GM18873 (cell line): ENCODE measurements around the gene ADAMTSL2.

Experiments used
- ATAC-seq: cut with Tn5 transposase; IDR thresholded peaks from one replicate; pipeline ENCODE4 v1.9.1; 2021; ENCODE audit warnings: mild to moderate bottlenecking, moderate library complexity, moderate number of reproducible peaks; ENCODE audit not compliant: unreplicated experiment, low FRiP score

The ADAMTSL2 gene

GRCh38 chr9:133499132-133499891, 35.2 kb upstream of the ADAMTSL2 start:
- no peak for ATAC-seq

GRCh38 chr9:133499892-133500270, 34.6 kb upstream of the ADAMTSL2 start:
- no peak for ATAC-seq

- ATAC-seq, result no peak
Observed at GRCh38 chr9:133502112-133502511, 32.4 kb upstream of the ADAMTSL2 start.

- no peak for ATAC-seq
Observed at GRCh38 chr9:133505186-133505830, 29.2 kb upstream of the ADAMTSL2 start.

- no peak for ATAC-seq
Observed at GRCh38 chr9:133505901-133506652, 28.4 kb upstream of the ADAMTSL2 start.

- no peak for ATAC-seq
Observed at GRCh38 chr9:133506653-133507038, 27.9 kb upstream of the ADAMTSL2 start.

GRCh38 chr9:133507246-133507965, 27.1 kb upstream of the ADAMTSL2 start:
- no peak for ATAC-seq

- no peak for ATAC-seq
Observed at GRCh38 chr9:133508046-133508445, 26.5 kb upstream of the ADAMTSL2 start.

GRCh38 chr9:133509179-133510083, 25.1 kb upstream of the ADAMTSL2 start:
- ATAC-seq, result no peak

- no peak for ATAC-seq
Observed at GRCh38 chr9:133510926-133511505, 23.5 kb upstream of the ADAMTSL2 start.

- ATAC-seq, result no peak
Observed at GRCh38 chr9:133511607-133512006, 22.9 kb upstream of the ADAMTSL2 start.

- ATAC-seq, result no peak
Observed at GRCh38 chr9:133512253-133513213, 22.0 kb upstream of the ADAMTSL2 start.

- ATAC-seq, result no peak
Observed at GRCh38 chr9:133513214-133514100, 21.0 kb upstream of the ADAMTSL2 start.

GRCh38 chr9:133514460-133515239, 19.9 kb upstream of the ADAMTSL2 start:
- ATAC-seq, result no peak

- no peak for ATAC-seq
Observed at GRCh38 chr9:133515240-133515610, 19.3 kb upstream of the ADAMTSL2 start.

GRCh38 chr9:133515615-133516255, 18.8 kb upstream of the ADAMTSL2 start:
- ATAC-seq, result no peak
